Choroid plexus epithelial cell (primary cell): ENCODE measurements around the gene ECT2L.

Experiments used
- DNase-seq: peaks from one replicate; pipeline ENCODE4 v3.0.0-alpha.2; 2010; ENCODE audit warnings: low read depth
- H3K4me3 ChIP-seq: 2 replicates; pipeline ENCODE4 v1.5.1; 2011; ENCODE audit warnings: low read depth, mild to moderate bottlenecking, control low read depth, low read length, moderate library complexity
- CTCF ChIP-seq: conservative IDR thresholded peaks from 2 replicates; pipeline ENCODE4 v1.5.1; 2011; ENCODE audit warnings: low read depth, mild to moderate bottlenecking, control low read depth, inconsistent platforms, low read length, moderate library complexity

The ECT2L gene

DNA sequence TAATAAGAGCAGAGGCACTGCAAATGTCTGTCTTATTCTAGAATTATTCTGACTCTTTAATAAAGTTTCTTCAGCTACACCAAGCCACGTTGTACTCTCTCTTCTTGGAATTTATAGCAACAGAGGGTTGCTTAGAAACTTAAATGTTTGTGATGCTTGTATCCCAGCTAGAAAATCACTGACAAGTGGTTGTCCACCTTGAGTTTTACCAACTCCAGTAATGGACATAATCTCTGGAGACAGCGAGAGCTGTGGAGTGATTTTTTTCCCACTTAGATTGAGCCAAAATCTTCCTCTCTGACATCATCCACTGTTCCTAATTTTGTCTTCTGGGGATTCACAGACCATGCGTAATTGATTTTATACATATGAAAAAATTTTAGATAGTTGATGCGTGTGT is 8.0 kb downstream of the ECT2L start:
- no peak for TF ChIP-seq CTCF
- H3K4me3 ChIP-seq = no peak overlapping the region
- no peak for DNase-seq

GRCh38 chr6:138805016-138805765 is 9.3 kb downstream of the ECT2L start:
- DNase-seq = peak; percentile 73
- no peak overlapping the region for H3K4me3 ChIP-seq
- no peak for TF ChIP-seq CTCF

- H3K4me3 ChIP-seq = no peak overlapping the region
- TF ChIP-seq CTCF = no peak
- DNase-seq = no peak
Measured at GRCh38 chr6:138806889-138807288, 11.0 kb downstream of the ECT2L start.

GRCh38 chr6:138809677-138810076 is 13.8 kb downstream of the ECT2L start:
- no peak overlapping the region for H3K4me3 ChIP-seq
- DNase-seq = no peak
- no peak for TF ChIP-seq CTCF

DNA sequence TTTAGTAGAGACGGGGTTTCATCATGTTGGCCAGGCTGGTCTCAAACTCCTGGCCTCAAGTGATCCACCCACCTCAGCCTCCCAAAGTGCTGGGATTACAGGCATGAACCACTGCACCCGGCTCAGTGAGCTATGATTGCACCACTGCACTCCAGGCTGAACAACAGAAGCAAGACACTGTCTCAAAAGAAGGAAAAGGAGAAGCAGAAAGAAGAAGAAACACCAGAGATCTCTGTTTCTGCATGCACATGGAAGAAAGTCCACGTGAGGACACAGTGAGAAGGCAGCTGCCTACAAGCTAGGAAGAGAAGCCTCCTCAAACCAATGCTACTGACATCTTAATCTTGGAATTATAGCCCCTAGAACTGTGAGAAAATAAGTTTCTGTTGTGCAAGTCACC is 16.0 kb downstream of the ECT2L start:
- DNase-seq = no peak
- no peak overlapping the region for H3K4me3 ChIP-seq
- no peak for TF ChIP-seq CTCF

- no peak for DNase-seq
- TF ChIP-seq CTCF = no peak
- no peak overlapping the region for H3K4me3 ChIP-seq
Measured at GRCh38 chr6:138814179-138814834, 18.4 kb downstream of the ECT2L start.

DNA sequence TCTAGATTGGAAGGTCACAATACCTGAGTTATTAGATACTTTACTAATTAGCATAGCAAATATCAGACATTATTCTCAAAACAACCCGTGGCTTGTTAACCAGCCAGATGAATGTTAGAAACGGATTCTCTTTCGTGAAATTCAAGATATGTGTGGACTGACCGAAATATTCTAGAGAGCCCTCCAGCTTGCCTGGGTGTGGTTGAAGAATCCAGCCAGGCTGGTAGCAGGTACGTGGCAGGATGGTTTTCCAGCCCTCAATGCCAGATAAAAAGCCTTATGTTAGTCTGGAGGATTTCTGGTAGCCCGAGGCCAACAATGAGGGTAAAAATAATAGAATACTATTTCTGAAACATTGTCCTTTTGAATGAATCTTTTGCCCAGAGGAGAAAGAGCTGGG is 19.3 kb downstream of the ECT2L start:
- DNase-seq = no peak
- TF ChIP-seq CTCF = no peak
- H3K4me3 ChIP-seq = no peak overlapping the region
